ENCODE results near the gene CENPU.

DNA sequence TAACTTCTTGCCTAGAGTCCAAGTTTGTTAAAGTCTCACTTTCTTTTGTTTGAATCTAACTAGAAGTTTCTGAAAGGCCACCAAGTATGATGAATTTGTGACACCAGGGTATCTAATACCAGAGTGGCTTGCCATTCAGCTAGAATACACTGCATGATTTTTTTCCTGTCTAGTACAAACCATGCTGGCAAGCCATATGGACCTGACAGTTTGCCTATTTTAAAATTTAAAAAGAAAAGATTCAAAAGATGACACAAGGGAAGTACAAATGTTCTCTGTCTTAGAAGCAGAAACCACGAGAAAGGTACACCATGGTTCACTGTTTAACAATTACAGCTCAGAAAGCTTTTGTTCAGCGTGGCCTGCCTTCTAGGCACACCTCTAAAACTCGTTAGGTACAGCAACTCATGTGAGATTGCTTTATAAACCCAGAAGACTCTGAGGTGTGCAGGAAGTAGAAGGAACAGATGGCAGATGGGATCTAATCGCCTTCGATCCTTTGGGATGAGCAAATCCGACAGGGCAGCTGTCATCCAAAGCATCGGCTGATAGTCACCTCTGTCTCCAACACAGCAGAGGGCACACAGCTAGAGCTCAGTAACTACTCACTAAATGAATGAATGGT, 35.4 kb upstream of the CENPU start:
- TF ChIP-seq, protein P1, sequence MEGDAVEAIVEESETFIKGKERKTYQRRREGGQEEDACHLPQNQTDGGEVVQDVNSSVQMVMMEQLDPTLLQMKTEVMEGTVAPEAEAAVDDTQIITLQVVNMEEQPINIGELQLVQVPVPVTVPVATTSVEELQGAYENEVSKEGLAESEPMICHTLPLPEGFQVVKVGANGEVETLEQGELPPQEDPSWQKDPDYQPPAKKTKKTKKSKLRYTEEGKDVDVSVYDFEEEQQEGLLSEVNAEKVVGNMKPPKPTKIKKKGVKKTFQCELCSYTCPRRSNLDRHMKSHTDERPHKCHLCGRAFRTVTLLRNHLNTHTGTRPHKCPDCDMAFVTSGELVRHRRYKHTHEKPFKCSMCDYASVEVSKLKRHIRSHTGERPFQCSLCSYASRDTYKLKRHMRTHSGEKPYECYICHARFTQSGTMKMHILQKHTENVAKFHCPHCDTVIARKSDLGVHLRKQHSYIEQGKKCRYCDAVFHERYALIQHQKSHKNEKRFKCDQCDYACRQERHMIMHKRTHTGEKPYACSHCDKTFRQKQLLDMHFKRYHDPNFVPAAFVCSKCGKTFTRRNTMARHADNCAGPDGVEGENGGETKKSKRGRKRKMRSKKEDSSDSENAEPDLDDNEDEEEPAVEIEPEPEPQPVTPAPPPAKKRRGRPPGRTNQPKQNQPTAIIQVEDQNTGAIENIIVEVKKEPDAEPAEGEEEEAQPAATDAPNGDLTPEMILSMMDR (IDR thresholded peaks at IDR 0.05), result no peak
- no peak for TF ChIP-seq EZH2 (IDR thresholded peaks at IDR 0.05)

All from neural progenitor cell (in vitro differentiated cells).